HG03432 (cell line): ENCODE measurements around the gene TLCD5.

ENCODE experiments used
- ATAC-seq: cut with Tn5 transposase; IDR thresholded peaks from one replicate; pipeline ENCODE4 v1.9.1; 2021; ENCODE audit warnings: mild to moderate bottlenecking, moderate library complexity; ENCODE audit not compliant: unreplicated experiment

TLCD5 gene

GRCh38 chr11:120324932-120325810 is at the start of gene TLCD5:
TLCD5 (plus strand) TSS chr11:120325299; CDS start chr11:120327442, 2,143 bp downstream.
- ATAC-seq: peak; percentile 76

DNA sequence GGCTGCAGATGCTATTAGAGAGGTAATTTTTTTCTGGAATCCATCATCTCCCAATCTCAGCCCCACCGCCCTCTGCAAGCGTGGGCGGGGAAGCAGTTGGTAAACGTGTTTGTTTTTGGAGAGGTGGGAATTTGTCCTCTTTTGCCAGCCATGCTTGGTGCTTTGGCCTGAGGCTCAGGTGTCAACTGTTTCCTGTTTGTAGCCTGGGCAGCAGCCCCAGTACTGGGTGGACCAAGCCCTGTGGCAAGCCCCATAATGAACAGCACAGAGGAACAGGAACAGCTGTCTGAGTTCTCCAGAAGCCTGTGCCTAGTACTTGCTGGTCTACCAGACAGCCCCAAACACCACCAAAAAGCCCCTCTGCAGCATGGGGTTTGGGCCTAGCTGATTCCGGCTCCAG is 45.6 kb upstream of the TLCD5 start:
- ATAC-seq: no peak

- ATAC-seq: no peak
These were observed 44.5 kb upstream of the TLCD5 start for GRCh38 chr11:120280600-120281051.

DNA sequence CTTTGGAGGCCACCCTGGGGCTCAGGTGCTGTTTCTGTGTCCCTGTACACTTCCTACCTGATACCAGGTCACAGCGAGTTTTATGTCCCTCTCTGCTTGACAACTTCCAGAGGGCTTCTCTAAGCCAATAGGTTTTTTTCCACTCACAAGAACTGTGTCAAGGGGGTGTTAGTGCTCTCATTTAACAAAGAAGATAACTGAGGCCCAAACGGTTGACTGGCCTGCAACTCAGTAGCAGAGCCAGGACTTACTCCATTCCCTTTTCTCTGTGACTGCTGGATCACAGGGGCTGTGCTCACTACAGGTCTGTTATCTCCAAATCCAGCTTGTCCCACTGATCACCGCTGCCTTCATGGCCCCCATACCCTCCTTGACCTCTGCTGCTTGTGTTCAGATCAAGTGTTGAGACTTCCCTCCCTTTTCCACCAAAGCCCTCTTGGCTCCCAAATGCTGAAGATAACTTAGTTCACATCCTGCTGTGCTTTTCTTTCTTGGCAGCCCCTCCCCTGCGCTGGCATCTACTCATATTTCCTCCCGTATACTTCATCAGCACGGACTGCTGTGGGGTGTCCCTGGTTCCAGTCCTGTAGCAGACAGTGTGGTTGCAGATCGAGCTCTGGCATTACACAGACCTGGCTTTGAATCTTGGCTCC is 43.8 kb upstream of the TLCD5 start:
- ATAC-seq: no peak

- ATAC-seq: no peak
These were observed 42.0 kb upstream of the TLCD5 start for GRCh38 chr11:120283124-120283523.

GRCh38 chr11:120284272-120284671 is 40.8 kb upstream of the TLCD5 start:
- ATAC-seq: no peak

DNA sequence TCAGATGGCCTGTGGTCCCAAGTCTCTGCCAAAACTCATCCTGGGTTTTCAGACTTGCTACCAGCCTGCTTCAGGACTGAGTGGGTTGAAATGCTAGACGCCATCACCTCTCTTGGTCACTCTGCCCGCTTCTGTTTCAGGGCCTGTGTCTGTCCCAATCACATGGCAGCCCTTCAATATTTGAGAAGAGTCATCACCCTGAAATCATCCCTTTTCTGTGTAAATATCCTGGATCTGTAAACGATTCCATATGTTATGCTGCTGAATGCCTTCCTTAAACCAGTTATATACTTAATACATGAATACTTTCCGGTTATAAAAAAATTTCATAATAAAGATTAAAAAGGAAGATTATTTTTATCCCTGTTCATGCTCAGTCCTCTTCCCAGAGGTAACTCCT is 39.8 kb upstream of the TLCD5 start:
- ATAC-seq: no peak

- no peak for ATAC-seq
These were observed 37.1 kb upstream of the TLCD5 start for GRCh38 chr11:120288021-120288420.

GRCh38 chr11:120289426-120289825 is 35.7 kb upstream of the TLCD5 start:
- ATAC-seq: no peak

DNA sequence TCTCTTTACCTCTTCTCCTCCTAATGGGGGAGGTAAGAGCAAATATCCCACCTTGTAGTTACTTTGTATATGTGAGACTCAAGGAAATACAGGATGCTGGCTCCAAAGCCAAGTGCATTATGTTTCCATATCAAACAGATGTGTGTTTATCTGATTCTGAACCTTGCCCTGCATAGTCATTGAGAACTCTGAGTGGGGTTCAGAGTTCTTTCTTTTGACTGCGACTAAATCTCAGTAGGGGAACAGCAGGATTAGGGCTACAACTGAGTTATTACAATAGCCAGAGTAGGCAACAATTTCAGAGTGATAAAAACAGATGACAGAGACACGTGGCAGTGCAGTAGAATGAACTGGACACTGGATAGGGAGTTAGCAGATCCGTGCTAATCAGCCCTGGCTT is 34.1 kb upstream of the TLCD5 start:
- no peak for ATAC-seq

GRCh38 chr11:120293038-120293800 is 31.9 kb upstream of the TLCD5 start:
- no peak for ATAC-seq

- ATAC-seq: no peak
These were observed 31.0 kb upstream of the TLCD5 start for GRCh38 chr11:120294096-120294495.

- ATAC-seq: no peak
These were observed 30.0 kb upstream of the TLCD5 start for GRCh38 chr11:120295099-120295498.

DNA sequence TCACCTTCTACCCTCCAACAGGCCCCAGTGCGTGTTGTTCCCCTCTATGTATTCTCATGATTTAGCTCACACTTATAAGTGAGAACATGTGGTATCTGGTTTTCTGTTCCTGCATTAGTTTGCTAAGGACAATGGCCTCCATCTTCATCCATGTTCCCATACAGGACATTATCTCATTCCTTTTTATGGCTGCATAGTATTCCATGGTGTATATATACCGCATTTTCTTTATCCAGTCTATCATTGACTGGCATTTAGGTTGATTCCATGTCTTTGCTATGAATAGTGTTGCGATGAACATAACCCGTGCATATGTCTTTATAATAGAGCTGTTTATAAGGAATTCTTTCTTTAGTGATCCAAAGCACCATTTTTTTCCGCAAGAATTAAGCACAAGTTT is 28.5 kb upstream of the TLCD5 start:
- no peak for ATAC-seq

DNA sequence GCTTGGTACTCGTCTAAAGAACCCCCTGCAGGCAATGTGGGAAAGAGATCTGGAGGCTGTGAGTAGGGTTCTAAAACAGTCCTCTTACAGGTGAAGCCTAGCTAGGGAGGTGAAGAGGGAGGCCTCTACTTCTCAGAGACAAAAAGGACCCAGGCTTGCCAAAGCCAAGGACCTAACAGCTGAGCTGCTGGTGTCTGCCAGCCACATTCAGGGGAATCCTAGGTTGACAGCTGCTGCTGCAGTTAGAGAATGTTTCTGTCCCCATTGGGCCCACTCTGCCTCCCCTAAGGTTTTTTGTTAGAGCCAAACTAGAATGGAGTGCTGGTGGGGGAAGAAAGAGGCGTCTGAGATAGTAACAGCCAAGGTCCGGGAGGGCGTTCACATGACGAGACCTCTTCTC is 26.6 kb upstream of the TLCD5 start:
- ATAC-seq: no peak

- peak; percentile 16 for ATAC-seq
These were observed 22.9 kb upstream of the TLCD5 start for GRCh38 chr11:120302001-120302805.

DNA sequence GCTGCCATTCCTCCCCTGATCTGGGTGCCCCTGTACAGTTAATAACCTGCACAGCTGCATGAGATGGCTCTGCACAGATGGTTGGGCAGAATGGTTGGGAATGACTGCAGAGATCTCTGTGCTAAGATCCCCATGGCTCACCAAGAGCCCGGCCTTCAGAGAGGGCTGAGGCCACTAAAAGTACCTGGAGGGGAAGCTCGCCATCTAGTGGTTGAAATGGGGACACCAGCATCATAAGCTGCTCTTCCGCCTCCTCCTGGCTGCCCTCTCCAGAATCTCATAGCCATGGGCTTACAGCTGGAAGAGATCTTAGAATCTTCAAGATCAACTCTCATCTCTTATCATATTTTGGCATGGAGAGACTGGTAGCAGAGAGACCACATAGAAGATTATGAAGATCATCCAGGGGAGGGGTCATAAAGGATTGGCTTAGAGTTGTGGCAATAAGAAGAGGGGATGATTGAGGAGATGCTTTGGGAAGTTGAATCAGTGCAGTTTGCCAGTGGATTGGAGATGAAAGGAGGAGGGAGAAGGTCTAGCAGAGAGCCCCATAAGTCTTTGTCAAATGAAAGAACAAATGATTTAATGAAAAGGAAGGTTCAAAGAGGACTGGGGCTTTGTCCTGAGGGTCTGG is 22.0 kb upstream of the TLCD5 start:
- ATAC-seq: peak; percentile 76

DNA sequence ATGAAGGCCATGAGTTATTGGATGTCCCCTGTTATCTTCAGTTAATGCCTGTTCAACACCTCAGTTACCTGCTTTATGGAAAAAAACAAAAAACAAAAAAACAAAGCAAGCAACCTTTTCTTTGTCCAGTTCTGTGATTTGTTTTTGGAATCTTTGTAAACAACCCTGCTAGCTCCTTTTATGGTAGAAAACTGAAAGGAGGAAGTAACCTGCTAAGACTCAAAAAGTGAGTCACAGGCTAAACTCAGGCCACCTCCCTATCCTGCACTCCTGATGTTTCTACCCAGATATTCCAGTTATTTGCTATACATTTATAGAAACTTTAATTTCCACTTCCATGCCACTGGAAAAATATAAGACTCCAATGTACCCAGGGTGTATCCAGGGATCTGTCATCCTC is 20.6 kb upstream of the TLCD5 start:
- no peak for ATAC-seq

GRCh38 chr11:120305286-120305685 is 19.8 kb upstream of the TLCD5 start:
- ATAC-seq: no peak
